ENCODE results near the gene RMND5A.
A peak's percentile ranks its signal among the peaks of the same experiment; 100 is the strongest.

RMND5A gene

GRCh38 chr2:86800856-86801567 lies 80.9 kb downstream of the RMND5A start:
- DNase-seq = no peak

- no peak for DNase-seq
Observed at GRCh38 chr2:86806059-86806857, 86.2 kb downstream of the RMND5A start.

GRCh38 chr2:86807133-86807467 lies 87.0 kb downstream of the RMND5A start:
- no peak for DNase-seq

GRCh38 chr2:86807468-86808275 lies 87.6 kb downstream of the RMND5A start:
- DNase-seq = peak; percentile 26

GRCh38 chr2:86808315-86809161 lies 88.4 kb downstream of the RMND5A start:
- DNase-seq = peak; percentile 73

- DNase-seq = no peak
Observed at GRCh38 chr2:86809481-86810121, 89.5 kb downstream of the RMND5A start.

GRCh38 chr2:86815611-86816010 lies 95.5 kb downstream of the RMND5A start:
- DNase-seq = no peak

GRCh38 chr2:86818114-86818801 lies 98.2 kb downstream of the RMND5A start:
- no peak for DNase-seq

GRCh38 chr2:86818957-86819356 lies 98.9 kb downstream of the RMND5A start:
- no peak for DNase-seq

- no peak for DNase-seq
Observed at GRCh38 chr2:86821306-86821705, 101.2 kb downstream of the RMND5A start.

GRCh38 chr2:86821842-86822241 lies 101.8 kb downstream of the RMND5A start:
- no peak for DNase-seq

GRCh38 chr2:86822668-86823345 lies 102.7 kb downstream of the RMND5A start:
- DNase-seq = no peak

GRCh38 chr2:86825036-86825692 lies 105.1 kb downstream of the RMND5A start:
- DNase-seq = no peak

- no peak for DNase-seq
Observed at GRCh38 chr2:86825693-86826381, 105.7 kb downstream of the RMND5A start.

- DNase-seq = no peak
Observed at GRCh38 chr2:86826951-86827350, 106.9 kb downstream of the RMND5A start.
